GM18498 (cell line): Measurements from ENCODE around the gene SPRY2.

Experiments
- ATAC-seq: cut with Tn5 transposase; IDR thresholded peaks from one replicate; pipeline ENCODE4 v1.9.1; 2021; ENCODE audit warnings: mild to moderate bottlenecking, moderate library complexity; ENCODE audit not compliant: unreplicated experiment

SPRY2 gene, protein sequence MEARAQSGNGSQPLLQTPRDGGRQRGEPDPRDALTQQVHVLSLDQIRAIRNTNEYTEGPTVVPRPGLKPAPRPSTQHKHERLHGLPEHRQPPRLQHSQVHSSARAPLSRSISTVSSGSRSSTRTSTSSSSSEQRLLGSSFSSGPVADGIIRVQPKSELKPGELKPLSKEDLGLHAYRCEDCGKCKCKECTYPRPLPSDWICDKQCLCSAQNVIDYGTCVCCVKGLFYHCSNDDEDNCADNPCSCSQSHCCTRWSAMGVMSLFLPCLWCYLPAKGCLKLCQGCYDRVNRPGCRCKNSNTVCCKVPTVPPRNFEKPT

DNA sequence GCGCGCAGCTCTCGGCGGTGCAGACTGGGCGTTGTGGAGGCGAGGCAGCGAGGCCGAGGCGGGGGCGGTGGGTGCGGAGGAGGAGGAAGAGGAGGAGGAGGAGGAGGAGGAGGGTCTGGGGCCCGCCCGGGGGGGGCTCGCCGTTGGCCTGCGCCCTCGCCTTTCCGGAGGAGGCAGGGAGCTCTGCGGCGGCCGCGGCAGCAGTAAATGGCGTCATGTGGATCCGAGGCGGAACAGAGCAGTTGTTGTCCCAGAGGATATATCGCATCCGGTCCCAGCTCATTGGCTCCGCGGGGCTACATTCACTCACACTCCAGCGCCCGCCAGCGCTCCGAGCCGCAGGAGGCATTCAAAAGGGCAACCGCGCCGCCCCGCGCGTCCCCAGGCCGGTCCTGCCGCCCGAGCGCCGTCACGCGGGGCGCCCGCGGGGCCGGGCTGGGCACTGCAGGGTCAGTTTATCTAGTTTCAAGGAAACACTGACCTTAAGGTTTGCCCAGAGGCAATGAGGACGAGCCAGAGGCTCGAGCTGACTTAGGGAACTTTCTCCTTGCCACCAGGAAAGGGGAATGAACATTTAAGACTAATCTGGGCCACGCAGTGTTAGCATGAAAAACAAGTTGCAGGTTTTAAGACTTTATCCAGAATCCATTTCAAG is at the start of gene SPRY2:
Gene SPRY2 (minus strand): TSS at position 26 of the 655 bp plus-strand sequence. CDS start 3,421 bp downstream, outside the sequence.
- peak; percentile 47 for ATAC-seq

DNA sequence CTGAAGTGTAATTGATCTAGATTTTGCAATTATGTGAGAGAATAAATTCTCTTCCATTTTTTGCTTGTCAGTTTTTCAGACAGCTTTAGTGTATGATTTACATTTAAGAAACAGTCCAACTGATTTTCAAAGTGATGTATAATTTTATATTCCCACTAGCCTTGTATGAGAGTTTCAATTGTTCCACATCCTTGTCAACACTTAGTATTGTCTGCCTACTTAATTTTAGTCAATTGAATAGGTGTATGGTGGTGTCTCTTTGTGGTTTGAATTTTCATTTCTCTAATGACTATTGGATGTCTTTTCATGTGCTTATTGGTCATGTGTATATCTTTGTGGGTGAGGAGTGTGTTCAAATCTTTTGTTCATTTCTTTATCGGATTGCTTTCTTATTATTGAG is 49.4 kb upstream of the SPRY2 start:
- no peak for ATAC-seq

DNA sequence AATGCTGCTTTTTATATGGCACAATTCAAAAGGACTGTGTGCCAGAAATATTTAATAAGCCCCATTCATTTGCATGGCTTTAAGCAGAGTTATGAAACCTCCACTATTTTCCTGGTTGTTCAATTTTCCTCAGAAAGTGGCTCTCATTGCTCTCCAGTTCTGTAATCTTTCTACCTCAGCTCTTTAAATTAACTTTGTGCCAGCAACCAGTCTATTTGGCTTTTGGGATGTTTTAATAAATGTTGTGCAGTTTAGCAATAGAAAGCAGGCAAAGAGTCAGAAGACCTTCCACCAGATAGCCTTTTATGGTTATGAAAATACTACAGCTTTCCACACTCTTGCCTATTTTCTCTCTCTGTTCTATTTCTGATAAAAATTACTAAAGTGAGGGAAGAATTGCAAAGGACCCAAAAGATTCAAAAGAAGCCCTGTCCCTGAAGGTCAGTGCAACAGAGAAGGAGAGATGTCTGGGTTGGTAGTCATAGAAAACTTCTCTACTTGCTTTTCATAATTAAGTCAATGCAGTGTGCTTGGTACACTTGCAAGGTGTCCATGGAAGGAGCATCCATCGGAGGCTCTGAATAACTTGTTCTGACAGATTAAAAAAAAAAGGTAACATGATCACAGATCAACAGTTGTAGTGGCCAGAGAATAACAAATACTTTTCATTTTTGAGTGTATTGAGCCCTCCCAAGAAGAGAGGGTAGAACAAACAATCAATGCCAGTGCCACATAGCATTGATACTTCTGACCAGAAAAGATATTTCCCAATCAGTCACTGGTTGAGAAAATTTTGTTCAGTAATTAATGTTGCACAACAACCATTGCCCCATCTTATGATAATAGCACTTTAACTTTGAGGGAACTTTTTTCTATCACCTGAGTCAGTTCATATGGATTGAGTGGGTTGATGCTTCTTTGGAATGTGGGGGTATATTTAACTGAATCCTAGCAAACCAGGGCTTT is 48.4 kb upstream of the SPRY2 start:
- ATAC-seq, result no peak

DNA sequence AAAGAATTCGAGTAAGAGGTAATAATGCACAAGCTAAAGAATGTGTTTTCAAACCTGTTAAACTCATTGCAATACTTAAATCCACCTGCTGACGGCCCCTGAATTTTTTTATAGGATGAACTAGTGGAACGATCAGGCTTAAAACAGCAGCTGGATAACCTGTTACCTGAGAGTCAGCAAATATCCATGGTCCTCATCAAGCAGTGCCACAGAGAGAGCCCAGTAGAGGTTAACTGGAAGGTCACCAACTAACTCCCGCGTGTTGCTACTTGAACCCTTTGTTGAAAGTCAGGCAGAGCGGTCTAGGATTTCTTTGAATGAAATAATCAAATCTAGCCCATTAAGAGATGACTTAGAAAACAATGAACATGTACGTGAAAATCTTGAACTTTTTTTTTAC is 47.6 kb upstream of the SPRY2 start:
- ATAC-seq, result no peak

DNA sequence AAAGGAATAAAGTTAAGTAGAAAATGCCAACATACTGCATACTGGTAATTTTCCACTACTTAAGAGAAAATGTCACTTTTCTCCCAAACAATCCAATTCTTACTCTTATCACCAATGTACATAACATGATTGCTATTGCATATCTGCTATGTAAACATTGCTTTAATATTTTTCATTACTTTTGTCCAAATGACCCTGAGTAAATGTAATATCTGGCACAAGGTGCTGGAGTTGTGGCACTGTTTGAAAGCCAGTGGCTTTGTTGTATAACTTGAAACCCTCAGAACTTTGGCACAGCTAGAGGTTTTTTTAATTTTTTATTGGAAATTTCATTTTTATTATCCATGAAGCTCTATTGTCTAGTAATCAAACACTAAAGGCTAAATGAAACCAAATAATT is 45.7 kb upstream of the SPRY2 start:
- no peak for ATAC-seq

DNA sequence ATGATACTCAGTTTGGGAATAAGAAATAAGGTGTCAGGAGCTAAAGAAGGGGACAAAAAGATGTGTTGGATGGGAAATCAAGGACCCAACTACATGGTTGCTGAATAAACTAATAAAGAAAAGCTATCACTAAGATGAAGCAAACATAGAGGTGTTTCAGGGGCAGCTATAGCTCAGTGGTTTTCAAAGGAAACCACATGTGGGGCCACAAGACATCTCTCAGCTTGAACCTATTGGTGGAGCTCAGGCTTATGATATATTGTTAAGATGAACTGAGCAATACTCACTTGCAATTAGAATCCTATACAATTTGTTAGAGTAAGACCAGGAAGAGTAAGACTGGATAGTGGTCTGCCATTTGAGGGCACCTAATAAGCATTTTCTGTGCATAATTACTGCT is 45.1 kb upstream of the SPRY2 start:
- peak; percentile 74 for ATAC-seq

DNA sequence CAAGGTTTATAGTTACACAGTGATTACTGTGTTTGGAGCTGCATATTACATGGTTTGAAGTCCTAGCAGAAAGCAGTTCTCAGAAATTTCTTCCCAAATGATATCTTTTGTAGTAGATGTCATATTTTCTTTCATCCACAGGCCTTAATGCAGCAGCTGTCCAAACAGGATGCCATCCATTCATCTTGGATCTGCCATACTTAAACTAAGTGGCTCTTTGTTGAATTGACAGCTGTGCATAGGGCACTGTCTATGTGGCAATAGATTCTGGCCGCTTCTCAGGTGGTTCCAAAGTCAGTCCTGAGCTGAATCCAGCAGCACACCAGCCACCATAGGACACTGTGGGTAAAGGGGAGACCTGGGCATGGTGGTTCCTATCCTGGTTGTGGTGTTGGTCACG is 41.6 kb upstream of the SPRY2 start:
- ATAC-seq, result no peak

DNA sequence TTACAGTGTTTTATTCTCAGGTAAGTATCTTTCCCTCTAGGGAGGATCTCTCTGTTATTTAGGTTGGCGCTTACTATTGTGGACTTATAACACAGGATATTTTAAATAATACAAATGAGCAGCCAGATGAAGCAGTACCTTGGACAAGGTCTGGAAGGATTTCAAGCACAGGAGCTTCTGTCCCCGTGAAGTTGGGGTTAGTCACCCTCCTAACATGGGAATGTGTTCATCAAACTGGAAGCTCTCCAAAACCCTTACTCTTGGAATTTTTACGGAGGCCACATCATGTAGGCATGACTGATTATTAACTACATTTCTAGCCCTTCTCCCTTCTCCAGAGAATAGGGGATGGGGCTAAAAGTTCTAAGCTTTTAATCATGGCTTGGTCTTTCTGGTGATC is 38.3 kb upstream of the SPRY2 start:
- no peak for ATAC-seq

DNA sequence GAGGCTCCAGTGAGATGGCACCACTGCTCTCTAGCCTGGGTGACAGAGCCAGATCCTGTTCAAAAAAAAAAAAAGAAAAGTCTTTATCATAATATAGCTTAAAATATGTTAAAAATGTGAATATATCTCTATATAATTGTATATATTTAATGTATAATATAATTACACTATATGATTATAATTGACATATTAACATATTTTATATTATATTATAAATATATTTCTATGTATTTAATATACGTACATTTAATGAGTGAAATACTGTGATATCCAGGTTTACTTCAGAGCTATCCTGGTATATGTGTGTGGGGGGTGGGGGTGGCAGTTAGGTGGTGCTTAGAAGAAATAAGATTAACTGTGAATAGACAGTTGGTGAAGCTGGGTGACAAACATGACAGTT is 35.6 kb upstream of the SPRY2 start:
- ATAC-seq, result no peak

DNA sequence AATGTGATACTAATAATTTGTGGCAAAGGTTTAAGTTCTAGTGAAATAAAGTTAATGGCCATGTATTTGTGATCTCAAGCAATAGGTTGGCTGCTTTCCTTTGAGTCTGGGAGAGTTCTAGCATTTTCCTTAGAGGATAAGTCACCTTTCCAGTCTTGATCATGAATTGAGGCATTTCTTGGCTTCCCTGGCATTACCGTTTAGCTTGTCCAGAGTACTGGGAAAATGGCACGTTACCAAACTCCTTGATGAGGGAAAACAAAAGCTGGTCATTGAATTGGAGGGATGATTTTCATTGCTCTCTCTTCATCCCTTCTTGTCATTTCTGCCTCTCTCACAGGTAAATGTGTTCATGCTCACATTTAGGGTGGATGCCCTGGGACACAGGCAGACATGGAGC is 34.0 kb upstream of the SPRY2 start:
- no peak for ATAC-seq

DNA sequence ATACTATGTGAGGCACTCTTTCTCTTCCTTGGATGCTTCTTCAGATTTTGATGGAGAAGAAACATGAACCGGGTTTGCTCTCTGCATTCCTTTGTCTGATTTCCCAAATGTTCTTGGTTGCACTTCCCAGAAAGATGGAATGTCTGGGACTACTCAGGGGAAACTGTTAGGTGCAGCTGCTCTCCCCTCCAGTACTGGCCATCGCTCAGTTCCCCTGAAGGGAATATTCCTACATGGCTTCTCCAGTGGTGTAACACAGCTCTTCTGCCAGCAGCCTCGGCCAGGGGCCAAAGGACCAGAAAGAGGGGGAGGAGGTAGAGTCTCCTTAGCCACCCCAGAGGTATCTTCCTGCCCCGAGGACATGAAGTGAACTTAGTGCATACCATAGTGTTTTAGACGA is 33.5 kb upstream of the SPRY2 start:
- ATAC-seq, result no peak

DNA sequence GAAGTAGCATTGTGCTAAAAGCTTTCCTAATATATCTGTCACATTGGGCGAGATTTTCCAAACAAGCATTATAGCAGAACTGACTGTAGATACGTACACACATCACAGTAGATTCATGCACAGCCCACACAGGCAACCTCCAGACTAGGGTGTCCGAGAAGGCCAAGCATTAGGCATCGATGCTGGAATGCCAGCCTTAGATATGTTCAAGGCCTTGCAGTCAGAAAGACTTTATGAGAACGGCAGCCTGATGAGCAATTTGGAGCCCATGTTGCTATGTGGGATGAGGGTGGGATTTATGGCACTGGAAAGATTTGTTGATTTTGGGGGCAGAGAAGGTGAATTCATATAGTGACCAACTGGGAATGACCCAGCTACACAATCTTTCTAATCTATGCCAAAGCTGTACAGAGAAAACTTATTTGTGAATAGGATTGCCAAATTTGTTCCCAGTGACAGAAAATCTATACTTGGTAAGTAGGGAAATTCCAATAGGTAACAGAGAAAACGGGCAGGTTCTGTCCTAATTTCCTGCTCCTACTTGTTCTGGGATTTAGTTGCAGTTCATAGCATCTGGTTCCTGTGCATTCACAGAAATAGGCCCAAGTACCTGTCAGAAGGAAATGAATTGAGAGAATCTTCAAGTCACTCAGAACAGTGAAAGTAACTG is 31.0 kb upstream of the SPRY2 start:
- ATAC-seq, result no peak

DNA sequence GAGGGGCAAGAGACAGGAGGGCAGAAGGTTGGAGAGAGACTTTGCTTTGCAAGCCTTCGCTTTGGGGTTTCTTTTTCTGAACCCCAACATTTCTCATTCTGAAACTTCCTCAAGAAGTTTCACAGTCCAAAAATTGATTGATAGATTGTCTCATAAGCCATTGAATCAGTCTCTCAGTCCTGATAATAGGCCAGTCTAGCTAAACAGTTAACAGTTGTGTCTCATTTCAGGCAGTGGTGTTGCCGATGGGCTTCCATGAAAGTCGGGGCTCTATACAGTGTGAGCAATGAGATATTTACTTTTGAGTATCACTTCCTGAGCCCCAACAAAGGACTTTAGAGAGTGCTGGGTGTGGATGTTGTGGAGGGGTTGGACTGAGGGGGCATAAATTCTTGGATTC is 26.5 kb upstream of the SPRY2 start:
- ATAC-seq, result no peak

DNA sequence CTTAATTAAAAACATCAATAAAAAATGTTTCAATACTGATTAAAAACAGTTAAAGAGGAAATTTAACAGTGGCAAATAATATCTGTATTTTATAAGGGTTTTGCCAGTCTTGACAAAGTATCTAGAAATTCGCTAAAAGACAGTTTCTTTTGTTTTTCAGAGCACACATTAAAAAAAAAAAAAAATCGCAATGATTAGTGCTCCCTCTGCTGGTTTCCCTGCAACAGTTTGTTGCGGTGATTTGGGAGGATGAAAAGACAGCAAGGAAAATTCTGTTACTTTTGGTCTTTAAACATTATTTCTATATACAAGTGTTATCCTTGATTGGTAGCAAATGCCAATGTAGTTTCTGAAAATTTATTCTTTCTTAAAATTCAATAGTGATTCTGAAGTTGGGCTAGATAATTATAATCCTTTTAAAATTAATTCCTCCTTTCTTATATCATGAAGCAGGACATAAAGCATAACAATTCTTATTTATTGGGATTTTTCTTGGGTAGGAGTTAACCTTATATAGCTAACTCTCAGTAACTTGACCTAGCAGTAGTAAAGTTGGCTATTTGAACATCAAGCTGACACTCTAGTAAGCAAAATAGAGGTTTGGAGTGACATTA is 23.1 kb upstream of the SPRY2 start:
- no peak for ATAC-seq

DNA sequence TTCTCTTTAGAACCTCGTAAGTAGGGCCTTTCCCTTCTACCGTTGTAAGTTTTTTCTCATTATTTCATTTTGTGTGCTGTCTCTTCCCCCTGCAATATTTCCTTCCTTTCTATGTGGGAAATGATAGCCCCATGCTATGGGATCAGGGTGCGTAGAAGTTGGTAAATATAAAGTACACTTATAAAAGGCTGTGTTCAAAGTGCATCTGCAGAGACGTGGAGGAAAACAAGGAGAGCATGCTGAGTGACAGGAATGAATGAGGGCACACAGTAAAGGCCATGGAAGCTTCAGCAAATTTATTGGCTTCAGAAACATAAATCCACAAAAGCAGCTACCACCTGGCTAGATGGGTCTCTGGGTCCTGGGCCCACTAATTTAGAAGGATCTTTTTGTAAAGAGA is 21.6 kb upstream of the SPRY2 start:
- ATAC-seq, result no peak

DNA sequence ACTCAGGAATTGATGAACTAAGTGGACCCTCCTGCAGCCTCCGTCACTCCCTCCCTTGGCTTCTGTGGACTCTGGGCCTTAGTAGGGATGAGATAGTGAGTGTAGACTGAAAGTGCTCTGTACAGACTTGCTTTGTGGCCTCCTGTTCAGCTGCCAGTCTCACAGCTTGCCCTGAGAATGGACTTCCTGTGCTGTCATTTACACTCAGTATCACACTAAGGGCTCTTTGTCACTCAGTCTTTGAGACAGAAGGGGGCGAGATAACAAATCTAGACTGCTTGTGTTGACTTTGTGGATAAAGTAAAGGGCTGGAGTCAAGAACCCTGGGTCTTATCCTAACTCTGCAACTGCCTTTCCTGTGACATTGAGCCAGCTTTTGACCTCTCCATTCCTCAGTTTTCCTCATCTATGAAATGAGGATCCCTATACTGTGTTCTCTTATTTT is 21.0 kb upstream of the SPRY2 start:
- peak; percentile 93 for ATAC-seq

DNA sequence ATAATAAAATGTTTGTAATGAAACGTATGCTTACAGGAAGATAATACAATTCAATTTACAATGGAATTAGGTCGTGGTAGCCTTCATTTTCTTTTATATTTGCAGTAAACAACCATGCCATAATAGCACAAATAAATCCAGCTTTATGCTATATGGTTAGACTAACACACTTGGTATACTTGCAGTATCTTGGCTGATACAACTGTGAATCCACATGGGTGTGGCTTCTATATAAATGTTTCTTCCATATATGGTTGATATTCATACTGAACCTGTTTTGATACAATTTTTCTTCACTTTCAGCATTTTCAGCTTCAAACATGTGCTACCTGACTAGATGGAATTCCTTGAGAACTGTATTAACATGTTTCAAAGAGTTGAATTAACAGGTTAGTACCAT is 20.4 kb upstream of the SPRY2 start:
- ATAC-seq, result no peak

DNA sequence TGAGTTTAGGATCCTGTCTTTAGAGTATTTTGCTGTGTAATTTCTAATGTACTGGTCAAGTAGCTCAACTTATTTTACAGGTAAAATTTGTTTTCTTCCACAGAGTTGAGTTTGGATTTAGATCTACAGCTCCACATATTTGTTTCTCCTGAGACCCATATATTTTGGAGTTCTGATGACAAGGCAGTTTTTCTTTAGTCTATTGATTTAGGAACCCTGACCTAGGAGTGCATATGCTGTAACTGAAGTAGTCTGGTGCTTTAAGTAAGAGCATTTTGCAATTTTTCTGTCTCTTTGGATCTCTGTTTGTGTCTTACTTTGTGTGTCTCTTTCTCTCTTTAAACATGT is 19.5 kb upstream of the SPRY2 start:
- ATAC-seq, result no peak

DNA sequence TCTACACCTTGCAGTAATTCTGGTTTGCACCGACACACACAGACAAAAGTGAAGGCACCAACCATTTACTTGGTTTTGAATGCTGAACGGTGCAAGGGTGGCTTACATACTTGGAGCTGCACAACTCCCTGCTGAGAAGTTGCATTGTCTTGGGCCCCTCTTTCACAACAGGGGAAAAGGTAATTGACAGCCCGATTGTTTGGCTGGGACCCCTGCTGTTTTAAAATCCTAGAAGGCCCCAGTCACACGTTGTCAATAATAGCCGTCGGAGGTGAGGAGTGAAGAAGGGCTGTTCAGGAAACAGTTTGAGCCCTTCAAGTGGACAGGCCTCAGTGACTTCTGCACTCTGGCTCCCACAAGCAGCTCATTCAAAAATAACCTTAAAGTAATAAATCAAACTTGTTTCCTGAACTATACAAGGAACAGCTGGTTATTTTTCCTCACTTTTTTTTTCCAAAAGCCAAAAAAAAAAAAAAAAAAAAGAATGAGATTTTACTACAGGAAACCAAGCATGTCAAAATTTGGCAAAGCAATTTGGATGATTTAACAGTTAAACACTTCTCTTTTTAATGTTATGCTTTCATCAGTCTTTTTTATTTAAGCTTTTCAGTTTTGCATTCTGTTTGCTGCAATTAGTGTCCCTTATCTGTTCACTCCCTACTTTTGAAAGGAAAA is 19.0 kb upstream of the SPRY2 start:
- ATAC-seq, result no peak

DNA sequence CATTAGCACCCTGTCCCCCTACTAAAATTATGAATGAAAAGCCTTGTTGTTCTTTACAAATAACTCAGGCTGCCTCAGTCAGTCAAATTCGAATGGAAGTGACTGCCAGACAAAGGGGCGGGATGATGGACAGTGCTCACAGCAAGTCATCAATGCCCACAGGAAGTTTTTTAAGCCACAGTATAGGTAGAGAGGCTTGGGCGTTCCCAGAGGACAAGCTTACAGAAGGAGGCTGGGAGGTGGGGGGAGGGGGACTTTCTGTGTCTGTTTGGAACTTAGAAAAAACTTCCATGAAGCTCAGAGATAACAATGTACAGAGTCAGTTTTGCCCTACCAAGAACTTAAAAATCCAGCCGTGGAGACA is 18.5 kb upstream of the SPRY2 start:
- ATAC-seq, result no peak
